ENCODE measurements around the gene DPYSL4. TPM values are rescaled to one million over a fixed set of nuclear protein-coding genes. Genes with fewer than 3 reads are reported as not detected.

DPYSL4 gene
- total and polyA plus RNA-seq, 2 experiments from 2014 or later: 2.1 to 4.1 TPM

- WGBS (ENCODE audit: low lambda C conversion rate, missing lambda C conversion rate): 94% methylated on average over 17 of the region's 17 CpGs
- no peaks in the 10 kb centered on the region for H4K20me1 ChIP-seq (ENCODE audit: insufficient read depth, poor library complexity, severe bottlenecking)
- peaks cover 45% of the 10 kb centered on the region for H3K27me3 ChIP-seq
These were observed 3.2 kb downstream of the DPYSL4 start for GRCh38 chr10:132189810-132190422.

GRCh38 chr10:132192076-132192975 lies 5.6 kb downstream of the DPYSL4 start:
- no peaks in the 10 kb centered on the region for H3K36me3 ChIP-seq (replicated peaks; ENCODE audit: insufficient read depth, low read depth)
- H3K9me2 ChIP-seq (replicated peaks; ENCODE audit: insufficient read depth): no peaks in the 10 kb centered on the region
- 94% methylated on average over 27 of the region's 28 CpGs for WGBS (ENCODE audit: low lambda C conversion rate, missing lambda C conversion rate)
- H3K4me3 ChIP-seq: no peak overlapping the region
- no peak overlapping the region for H3K4me2 ChIP-seq
- H3K27me3 ChIP-seq: peaks cover 28% of the 10 kb centered on the region
- no peak for DNase-seq (ENCODE audit: low spot score)
- H3K9me3 ChIP-seq (ENCODE audit: low read depth): no peaks in the 10 kb centered on the region
- no peak for TF ChIP-seq EZH2phosphoT487 (IDR thresholded peaks at IDR 0.05; ENCODE audit: low read depth, severe bottlenecking, unreplicated experiment)
- TF ChIP-seq EZH2 (IDR thresholded peaks at IDR 0.05; ENCODE audit: borderline replicate concordance): no peak
- TF ChIP-seq, protein P1, sequence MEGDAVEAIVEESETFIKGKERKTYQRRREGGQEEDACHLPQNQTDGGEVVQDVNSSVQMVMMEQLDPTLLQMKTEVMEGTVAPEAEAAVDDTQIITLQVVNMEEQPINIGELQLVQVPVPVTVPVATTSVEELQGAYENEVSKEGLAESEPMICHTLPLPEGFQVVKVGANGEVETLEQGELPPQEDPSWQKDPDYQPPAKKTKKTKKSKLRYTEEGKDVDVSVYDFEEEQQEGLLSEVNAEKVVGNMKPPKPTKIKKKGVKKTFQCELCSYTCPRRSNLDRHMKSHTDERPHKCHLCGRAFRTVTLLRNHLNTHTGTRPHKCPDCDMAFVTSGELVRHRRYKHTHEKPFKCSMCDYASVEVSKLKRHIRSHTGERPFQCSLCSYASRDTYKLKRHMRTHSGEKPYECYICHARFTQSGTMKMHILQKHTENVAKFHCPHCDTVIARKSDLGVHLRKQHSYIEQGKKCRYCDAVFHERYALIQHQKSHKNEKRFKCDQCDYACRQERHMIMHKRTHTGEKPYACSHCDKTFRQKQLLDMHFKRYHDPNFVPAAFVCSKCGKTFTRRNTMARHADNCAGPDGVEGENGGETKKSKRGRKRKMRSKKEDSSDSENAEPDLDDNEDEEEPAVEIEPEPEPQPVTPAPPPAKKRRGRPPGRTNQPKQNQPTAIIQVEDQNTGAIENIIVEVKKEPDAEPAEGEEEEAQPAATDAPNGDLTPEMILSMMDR (IDR thresholded peaks at IDR 0.05; ENCODE audit: poor library complexity): no peak
- H3K4me1 ChIP-seq (ENCODE audit: insufficient read depth): no peaks in the 10 kb centered on the region
- no peaks in the 10 kb centered on the region for H4K20me1 ChIP-seq (ENCODE audit: insufficient read depth, poor library complexity, severe bottlenecking)
- H2AFZ ChIP-seq: no peak overlapping the region
- H3K27ac ChIP-seq: no peak overlapping the region
- H3K79me2 ChIP-seq: no peaks in the 10 kb centered on the region

More at GRCh38 chr10:132189810-132190422, 3.2 kb downstream of the DPYSL4 start:
- Histone ChIP-seq H3K4me3 (no peak overlapping the region), H3K9me3 (ENCODE audit: low read depth) (no peaks in the 10 kb centered on the region), H3K4me1 (ENCODE audit: insufficient read depth) (peaks cover 10% of the 10 kb centered on the region), H3K27ac (no peak overlapping the region), H3K9me2 (replicated peaks; ENCODE audit: insufficient read depth) (no peaks in the 10 kb centered on the region), H2AFZ (no peak overlapping the region), H3K79me2 (no peaks in the 10 kb centered on the region), H3K4me2 (no peak overlapping the region), H3K36me3 (replicated peaks; ENCODE audit: insufficient read depth, low read depth) (no peaks in the 10 kb centered on the region)
- no peak for DNase-seq (ENCODE audit: low spot score)
- TF ChIP-seq EZH2phosphoT487 (IDR thresholded peaks at IDR 0.05; ENCODE audit: low read depth, severe bottlenecking, unreplicated experiment) (no peak), EZH2 (IDR thresholded peaks at IDR 0.05; ENCODE audit: borderline replicate concordance) (no peak)
- TF ChIP-seq, protein P1 (IDR thresholded peaks at IDR 0.05; ENCODE audit: poor library complexity): no peak

DNA sequence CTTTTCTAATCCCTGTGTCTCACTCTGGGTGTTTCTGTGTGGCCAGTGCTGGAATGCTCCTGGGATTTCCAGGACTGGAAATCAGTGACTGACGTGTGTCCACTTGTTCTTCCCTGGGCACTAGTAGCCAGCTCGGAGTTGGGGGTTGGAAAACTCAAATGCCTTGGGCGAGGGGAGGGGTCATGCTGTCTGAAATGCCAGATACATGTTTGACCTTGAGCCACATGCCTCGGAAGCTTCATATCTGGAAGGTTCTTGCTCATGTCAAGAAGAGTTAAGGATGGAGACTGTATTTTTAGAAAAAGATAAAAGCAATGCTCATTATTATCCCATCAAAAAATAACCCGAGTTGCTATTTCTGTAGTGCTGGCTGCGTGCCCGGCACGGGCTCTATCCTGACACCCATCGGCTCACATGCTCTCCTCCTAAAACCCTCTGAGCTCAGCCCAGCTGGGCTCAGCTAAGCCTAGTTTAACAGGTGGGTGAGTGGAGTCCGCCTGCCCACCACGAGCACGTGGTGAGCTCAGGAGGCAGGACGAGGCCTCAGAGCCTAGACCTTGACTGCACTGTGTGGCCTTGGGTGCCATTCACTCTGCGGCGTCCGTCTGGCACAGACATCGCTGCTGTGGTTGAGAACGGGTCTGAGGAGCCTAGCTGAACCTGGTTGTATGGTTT lies 6.4 kb downstream of the DPYSL4 start:
- no peak overlapping the region for H3K4me2 ChIP-seq
- no peaks in the 10 kb centered on the region for H3K4me1 ChIP-seq (ENCODE audit: insufficient read depth)
- no peak for DNase-seq (ENCODE audit: low spot score)
- WGBS (ENCODE audit: low lambda C conversion rate, missing lambda C conversion rate): 89% methylated on average over 18 of the region's 18 CpGs
- no peak overlapping the region for H3K4me3 ChIP-seq
- TF ChIP-seq, protein P1 (IDR thresholded peaks at IDR 0.05; ENCODE audit: poor library complexity): no peak
- TF ChIP-seq EZH2phosphoT487 (IDR thresholded peaks at IDR 0.05; ENCODE audit: low read depth, severe bottlenecking, unreplicated experiment) (no peak), EZH2 (IDR thresholded peaks at IDR 0.05; ENCODE audit: borderline replicate concordance) (no peak)
- H2AFZ ChIP-seq: no peak overlapping the region
- H3K9me2 ChIP-seq (replicated peaks; ENCODE audit: insufficient read depth): no peaks in the 10 kb centered on the region
- no peaks in the 10 kb centered on the region for H3K36me3 ChIP-seq (replicated peaks; ENCODE audit: insufficient read depth, low read depth)
- no peaks in the 10 kb centered on the region for H3K9me3 ChIP-seq (ENCODE audit: low read depth)
- peaks cover 21% of the 10 kb centered on the region for H3K27me3 ChIP-seq
- H3K27ac ChIP-seq: no peak overlapping the region
- H4K20me1 ChIP-seq (ENCODE audit: insufficient read depth, poor library complexity, severe bottlenecking): no peaks in the 10 kb centered on the region
- no peaks in the 10 kb centered on the region for H3K79me2 ChIP-seq

Measured in hepatocyte (in vitro differentiated cells).